Panc1 (cell line): ENCODE measurements around the gene FBXL15.

ENCODE experiments used
- CTCF ChIP-seq: fragments of 450-650 bp; IDR thresholded peaks from 2 replicates; pipeline ENCODE4 v1.5.1; 2017; ENCODE audit warnings: mild to moderate bottlenecking
- POLR2AphosphoS5 ChIP-seq: IDR thresholded peaks from 2 replicates; pipeline ENCODE4 v1.6.1; 2012; ENCODE audit warnings: mild to moderate bottlenecking, low read depth, low read length, moderate library complexity
- REST ChIP-seq, 2 experiments: IDR thresholded peaks; 2 replicates each; pipeline ENCODE4 v1.6.1; 2011 to 2012; ENCODE audit warnings: low read depth in 2 of 2, control low read depth in 1 of 2, low read length in 1 of 2, mild to moderate bottlenecking in 1 of 2, moderate library complexity in 1 of 2; ENCODE audit not compliant: insufficient read depth in 1 of 2

- no peak for TF ChIP-seq CTCF
- no peak for TF ChIP-seq POLR2AphosphoS5
- peak; percentile 96 to 99 for TF ChIP-seq REST (IDR thresholded peaks at IDR 0.05; ENCODE audit: insufficient read depth in 1 of 2, low read depth in 2 of 2, low read length in 1 of 2)
Observed at GRCh38 chr10:102419269-102420180, 1.1 kb upstream of the FBXL15 start.
